GM13976 (cell line): ENCODE results near the gene KL.

Source experiments
- DNase-seq: peaks from one replicate; pipeline ENCODE4 v3.0.0; 2012; ENCODE audit warnings: low spot score
- in situ Hi-C: fragments of 300-500 bp; cut with MboI; formaldehyde crosslinking; loops from one replicate; pipeline ENCODE4 v1.12.0; 2022; ENCODE audit warnings: low sequenced_read_pairs, mixed read lengths, inconsistent platforms; ENCODE audit not compliant: unreplicated experiment
- TF ChIP-seq, protein P1 (sequence below): IDR thresholded peaks from 2 replicates; pipeline ENCODE4 v1.5.1; 2012; ENCODE audit warnings: borderline replicate concordance, mild to moderate bottlenecking; ENCODE audit not compliant: insufficient read depth; ENCODE audit errors: extremely low read depth, missing control alignments, control extremely low read depth

Gene KL

DNA sequence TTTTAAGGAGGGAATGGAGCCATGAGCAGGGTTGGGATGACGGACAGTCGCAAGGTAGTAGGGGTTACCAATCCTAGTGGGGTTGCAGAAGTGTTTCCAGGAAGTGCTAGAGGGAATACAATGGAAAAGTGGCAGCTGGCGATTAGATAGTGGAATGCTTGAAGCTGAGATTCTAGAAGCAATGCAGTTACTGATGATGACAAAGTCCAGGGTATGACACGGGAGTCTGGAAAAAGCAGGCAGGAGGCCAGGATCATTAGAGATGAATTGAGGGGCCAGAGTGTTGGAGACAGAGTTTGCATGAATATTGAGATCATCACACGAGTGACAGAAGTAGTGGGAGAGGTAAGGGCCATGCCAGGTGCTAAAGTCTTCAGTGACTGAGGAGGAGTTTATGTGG, 17.3 kb upstream of the KL start:
- TF ChIP-seq, protein P1, sequence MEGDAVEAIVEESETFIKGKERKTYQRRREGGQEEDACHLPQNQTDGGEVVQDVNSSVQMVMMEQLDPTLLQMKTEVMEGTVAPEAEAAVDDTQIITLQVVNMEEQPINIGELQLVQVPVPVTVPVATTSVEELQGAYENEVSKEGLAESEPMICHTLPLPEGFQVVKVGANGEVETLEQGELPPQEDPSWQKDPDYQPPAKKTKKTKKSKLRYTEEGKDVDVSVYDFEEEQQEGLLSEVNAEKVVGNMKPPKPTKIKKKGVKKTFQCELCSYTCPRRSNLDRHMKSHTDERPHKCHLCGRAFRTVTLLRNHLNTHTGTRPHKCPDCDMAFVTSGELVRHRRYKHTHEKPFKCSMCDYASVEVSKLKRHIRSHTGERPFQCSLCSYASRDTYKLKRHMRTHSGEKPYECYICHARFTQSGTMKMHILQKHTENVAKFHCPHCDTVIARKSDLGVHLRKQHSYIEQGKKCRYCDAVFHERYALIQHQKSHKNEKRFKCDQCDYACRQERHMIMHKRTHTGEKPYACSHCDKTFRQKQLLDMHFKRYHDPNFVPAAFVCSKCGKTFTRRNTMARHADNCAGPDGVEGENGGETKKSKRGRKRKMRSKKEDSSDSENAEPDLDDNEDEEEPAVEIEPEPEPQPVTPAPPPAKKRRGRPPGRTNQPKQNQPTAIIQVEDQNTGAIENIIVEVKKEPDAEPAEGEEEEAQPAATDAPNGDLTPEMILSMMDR: no peak
- in situ Hi-C loops: no loop called here
- DNase-seq: no peak

- in situ Hi-C loops: loop anchor here (25.0 kb wide), 1 partner anchor 413 kb away; the partner anchor contains the start of gene PDS5B
- no peak for DNase-seq
- TF ChIP-seq, protein P1: no peak
These were observed 15.9 kb upstream of the KL start for GRCh38 chr13:33000365-33000764.

GRCh38 chr13:33003458-33004019, 12.7 kb upstream of the KL start:
- TF ChIP-seq, protein P1: no peak
- no peak for DNase-seq
- in situ Hi-C loops: loop anchor here (25.0 kb wide), 1 partner anchor 416 kb away; the partner anchor contains the start of gene PDS5B

GRCh38 chr13:33004511-33004910, 11.7 kb upstream of the KL start:
- DNase-seq: no peak
- in situ Hi-C loops: loop anchor here (25.0 kb wide), 1 partner anchor 417 kb away; the partner anchor contains the start of gene PDS5B
- TF ChIP-seq, protein P1: no peak

DNA sequence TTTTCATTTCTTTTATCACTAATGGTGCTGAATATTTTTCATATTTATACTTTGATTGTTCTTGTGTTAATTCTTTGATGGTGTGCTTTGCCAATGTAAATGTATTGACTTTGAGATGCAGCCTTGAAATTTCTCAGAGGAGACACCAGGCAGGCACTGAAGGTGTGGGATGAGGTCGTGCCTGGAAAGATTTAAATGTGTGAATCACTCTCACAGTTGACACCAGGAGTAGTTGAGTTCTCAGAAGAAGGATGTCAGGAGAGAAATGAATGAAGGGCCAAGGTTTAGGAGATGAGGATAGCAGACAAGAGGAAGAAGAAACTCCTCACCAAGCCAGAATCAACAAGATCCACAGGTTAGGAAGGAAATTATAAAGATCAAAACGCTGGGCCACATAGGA, 10.1 kb upstream of the KL start:
- in situ Hi-C loops: loop anchor here (25.0 kb wide), 1 partner anchor 419 kb away; the partner anchor contains the start of gene PDS5B
- TF ChIP-seq, protein P1: no peak
- DNase-seq: no peak

GRCh38 chr13:33006638-33007037, 9.6 kb upstream of the KL start:
- in situ Hi-C loops: loop anchor here (25.0 kb wide), 1 partner anchor 419 kb away; the partner anchor contains the start of gene PDS5B
- TF ChIP-seq, protein P1: no peak

More at GRCh38 chr13:33006638-33007037, 9.6 kb upstream of the KL start:
- no peak for DNase-seq
